GM12891 (cell line): ENCODE measurements around the gene ZNF317.

Experiments
- POLR2A ChIP-seq: IDR thresholded peaks from 2 replicates; pipeline ENCODE4 v1.6.1; 2011; ENCODE audit warnings: low read depth, low read length, control low read depth
- TAF1 ChIP-seq: IDR thresholded peaks from 2 replicates; pipeline ENCODE4 v1.6.1; 2011; ENCODE audit warnings: low read depth, low read length, control low read depth

GRCh38 chr19:9140159-9140874 is at the start of gene ZNF317:
- TF ChIP-seq POLR2A = peak; percentile 95
- peak; percentile 87; the same call in 1 of the 2 replicates for TF ChIP-seq TAF1
